Nephron progenitor cell (in vitro differentiated cells): ENCODE data around the gene NRIP1.
A peak's percentile ranks its signal among the peaks of the same experiment; 100 is the strongest.

Source experiments
- DNase-seq: peaks from one replicate; pipeline ENCODE4 v3.0.0; 2021
- H3K27ac Mint-ChIP-seq: 2 replicates; pipeline ENCODE4 v1.8.0; 2021; ENCODE audit warnings: mild to moderate bottlenecking, moderate library complexity, mixed read lengths
- H3K27me3 Mint-ChIP-seq: 2 replicates; pipeline ENCODE4 v1.8.0; 2021; ENCODE audit warnings: mild to moderate bottlenecking, low read depth, mixed read lengths; ENCODE audit not compliant: poor library complexity
- H3K36me3 Mint-ChIP-seq: 2 replicates; pipeline ENCODE4 v1.8.0; 2021; ENCODE audit warnings: low read depth, mixed read lengths
- H3K4me1 Mint-ChIP-seq: 2 replicates; pipeline ENCODE4 v1.8.0; 2021; ENCODE audit warnings: mixed read lengths
- H3K4me3 Mint-ChIP-seq: 2 replicates; pipeline ENCODE4 v1.8.0; 2021; ENCODE audit warnings: mild to moderate bottlenecking, moderate library complexity, mixed read lengths
- H3K9me3 Mint-ChIP-seq: 2 replicates; pipeline ENCODE4 v1.8.0; 2021; ENCODE audit warnings: mild to moderate bottlenecking, moderate library complexity, mixed read lengths
- TF ChIP-seq, protein P1 (sequence below): fragments of 200-600 bp; sonication (generic); IDR thresholded peaks from 2 replicates; pipeline ENCODE4 v1.5.0; 2021; ENCODE audit warnings: antibody characterized with exemption

Gene NRIP1

DNA sequence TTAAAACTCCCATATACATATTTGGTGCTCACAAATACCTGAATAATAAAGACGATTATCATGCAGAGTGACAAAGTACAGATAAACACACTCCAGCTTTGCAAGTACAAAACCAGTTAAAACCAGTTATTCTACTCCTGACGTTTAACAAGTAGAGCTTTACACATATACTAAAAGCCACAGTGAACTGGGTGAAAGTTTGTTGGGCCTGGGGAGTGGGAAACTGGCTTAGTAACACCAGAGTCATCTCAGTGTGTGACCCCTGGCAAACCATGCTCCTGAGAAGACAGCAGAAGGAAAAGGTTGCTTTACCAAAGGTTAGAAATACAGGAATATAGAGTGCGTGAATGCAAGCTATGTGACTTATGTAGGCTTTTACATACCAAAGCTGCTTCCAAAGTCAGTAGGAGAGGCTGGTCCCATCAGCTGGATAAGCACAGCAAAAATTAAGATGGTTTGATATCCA, 148.1 kb downstream of the NRIP1 start:
- no peak for DNase-seq
- TF ChIP-seq, protein P1, sequence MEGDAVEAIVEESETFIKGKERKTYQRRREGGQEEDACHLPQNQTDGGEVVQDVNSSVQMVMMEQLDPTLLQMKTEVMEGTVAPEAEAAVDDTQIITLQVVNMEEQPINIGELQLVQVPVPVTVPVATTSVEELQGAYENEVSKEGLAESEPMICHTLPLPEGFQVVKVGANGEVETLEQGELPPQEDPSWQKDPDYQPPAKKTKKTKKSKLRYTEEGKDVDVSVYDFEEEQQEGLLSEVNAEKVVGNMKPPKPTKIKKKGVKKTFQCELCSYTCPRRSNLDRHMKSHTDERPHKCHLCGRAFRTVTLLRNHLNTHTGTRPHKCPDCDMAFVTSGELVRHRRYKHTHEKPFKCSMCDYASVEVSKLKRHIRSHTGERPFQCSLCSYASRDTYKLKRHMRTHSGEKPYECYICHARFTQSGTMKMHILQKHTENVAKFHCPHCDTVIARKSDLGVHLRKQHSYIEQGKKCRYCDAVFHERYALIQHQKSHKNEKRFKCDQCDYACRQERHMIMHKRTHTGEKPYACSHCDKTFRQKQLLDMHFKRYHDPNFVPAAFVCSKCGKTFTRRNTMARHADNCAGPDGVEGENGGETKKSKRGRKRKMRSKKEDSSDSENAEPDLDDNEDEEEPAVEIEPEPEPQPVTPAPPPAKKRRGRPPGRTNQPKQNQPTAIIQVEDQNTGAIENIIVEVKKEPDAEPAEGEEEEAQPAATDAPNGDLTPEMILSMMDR = no peak
- no peaks in the 10 kb centered on the region for H3K27me3 Mint-ChIP-seq
- peaks cover 3% of the 10 kb centered on the region for H3K9me3 Mint-ChIP-seq
- H3K27ac Mint-ChIP-seq = peak overlapping the region; percentile 84
- no peaks in the 10 kb centered on the region for H3K4me1 Mint-ChIP-seq
- peaks cover 1% of the 10 kb centered on the region for H3K36me3 Mint-ChIP-seq
- no peak overlapping the region for H3K4me3 Mint-ChIP-seq

DNA sequence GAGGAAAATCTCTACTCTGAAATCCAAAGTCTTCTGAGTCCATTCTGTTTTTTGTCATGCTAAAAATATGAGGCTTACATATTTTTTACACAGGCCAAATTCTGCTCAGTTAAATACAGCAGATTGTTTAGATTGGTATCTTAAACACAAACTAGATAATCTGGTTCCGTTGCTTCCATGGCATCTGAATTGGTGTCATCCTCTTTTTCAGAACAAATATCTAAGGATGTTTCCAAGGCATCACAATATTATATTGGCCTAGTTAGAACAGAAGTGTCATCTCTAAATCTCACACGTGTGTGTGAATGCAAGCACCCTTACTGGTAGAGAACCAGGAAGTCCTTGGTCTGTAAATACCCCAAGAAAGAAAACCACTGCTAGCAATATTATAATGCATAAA, 151.2 kb downstream of the NRIP1 start:
- TF ChIP-seq, protein P1 = no peak
- no peak for DNase-seq
- Mint-ChIP-seq H3K27me3 (no peaks in the 10 kb centered on the region), H3K9me3 (no peaks in the 10 kb centered on the region), H3K36me3 (no peaks in the 10 kb centered on the region), H3K4me1 (no peaks in the 10 kb centered on the region), H3K27ac (no peak overlapping the region), H3K4me3 (no peak overlapping the region)

DNA sequence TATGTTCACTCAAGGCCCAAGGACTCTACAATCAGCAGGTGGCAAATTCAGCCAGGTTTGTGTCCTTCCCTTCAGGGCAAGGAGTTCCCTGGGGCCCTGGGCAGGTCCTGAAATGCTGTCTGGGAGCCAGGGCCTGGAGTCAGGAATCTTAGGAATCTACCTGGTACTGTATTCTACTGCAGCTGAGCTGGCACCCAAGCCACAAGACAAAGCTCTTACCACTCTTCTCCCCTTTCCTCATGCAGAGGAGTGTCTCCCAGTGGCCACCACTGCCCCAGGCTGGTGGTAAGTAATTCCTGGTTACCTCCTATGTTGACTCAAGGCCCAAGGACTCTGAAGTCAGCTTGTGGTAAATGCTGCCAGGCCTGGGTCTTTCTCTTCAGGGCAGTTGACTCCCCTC, 153.4 kb downstream of the NRIP1 start:
- no peak overlapping the region for H3K27ac Mint-ChIP-seq
- TF ChIP-seq, protein P1 = no peak
- DNase-seq = no peak

More for the DNA sequence above, 153.4 kb downstream of the NRIP1 start:
- no peaks in the 10 kb centered on the region for H3K4me1 Mint-ChIP-seq
- no peak overlapping the region for H3K4me3 Mint-ChIP-seq
- H3K9me3 Mint-ChIP-seq = peaks cover 7% of the 10 kb centered on the region
- H3K27me3 Mint-ChIP-seq = no peaks in the 10 kb centered on the region
- peaks cover 4% of the 10 kb centered on the region for H3K36me3 Mint-ChIP-seq
